ENCODE results near the gene RERE.
"Not testable (repeated sequence)": the region's sequence is repeated elsewhere in the genome, so short reads cannot be mapped to it uniquely, and the experiment has no call there.

The RERE gene

DNA sequence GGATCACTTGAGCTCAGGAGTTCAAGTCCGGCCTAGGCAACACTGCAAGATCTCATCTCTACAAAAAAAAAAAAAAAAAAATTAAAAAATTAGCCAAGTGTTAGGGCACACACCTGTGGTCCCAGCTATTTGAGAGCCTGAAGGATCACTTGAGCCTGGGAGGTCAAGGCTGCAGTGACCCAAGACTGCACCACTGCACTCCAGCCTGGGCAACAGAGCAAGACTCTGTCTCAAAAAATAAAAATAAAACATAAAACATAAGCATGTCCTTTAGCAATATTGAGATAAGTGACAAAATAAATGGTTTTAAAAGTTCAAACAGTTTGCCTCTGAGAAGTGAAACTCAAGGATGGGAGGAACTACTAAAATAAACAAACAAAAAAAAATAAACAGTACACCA, 101.2 kb downstream of the RERE start:
- DNase-seq (ENCODE audit: low read depth in 2 of 2): no peak

DNA sequence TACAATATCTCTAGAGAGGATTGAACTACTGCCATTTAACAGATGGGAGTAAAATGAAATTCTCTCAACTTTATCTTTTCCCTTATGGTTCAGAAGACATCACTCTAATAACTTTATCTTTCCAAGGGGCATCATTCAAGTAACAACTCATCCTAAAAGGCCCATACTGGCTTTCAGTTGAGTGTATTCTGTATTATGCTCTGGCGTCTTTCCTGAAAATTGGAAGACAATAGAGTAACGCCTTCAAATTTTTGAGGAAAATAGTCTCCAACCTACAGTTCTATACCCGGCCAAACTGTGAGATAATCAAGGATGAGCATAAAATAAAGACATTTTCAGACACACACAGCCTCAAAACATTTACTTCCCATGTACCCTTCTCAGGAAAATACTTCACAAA, 103.3 kb downstream of the RERE start:
- no peak for DNase-seq (ENCODE audit: low read depth in 2 of 2)

DNA sequence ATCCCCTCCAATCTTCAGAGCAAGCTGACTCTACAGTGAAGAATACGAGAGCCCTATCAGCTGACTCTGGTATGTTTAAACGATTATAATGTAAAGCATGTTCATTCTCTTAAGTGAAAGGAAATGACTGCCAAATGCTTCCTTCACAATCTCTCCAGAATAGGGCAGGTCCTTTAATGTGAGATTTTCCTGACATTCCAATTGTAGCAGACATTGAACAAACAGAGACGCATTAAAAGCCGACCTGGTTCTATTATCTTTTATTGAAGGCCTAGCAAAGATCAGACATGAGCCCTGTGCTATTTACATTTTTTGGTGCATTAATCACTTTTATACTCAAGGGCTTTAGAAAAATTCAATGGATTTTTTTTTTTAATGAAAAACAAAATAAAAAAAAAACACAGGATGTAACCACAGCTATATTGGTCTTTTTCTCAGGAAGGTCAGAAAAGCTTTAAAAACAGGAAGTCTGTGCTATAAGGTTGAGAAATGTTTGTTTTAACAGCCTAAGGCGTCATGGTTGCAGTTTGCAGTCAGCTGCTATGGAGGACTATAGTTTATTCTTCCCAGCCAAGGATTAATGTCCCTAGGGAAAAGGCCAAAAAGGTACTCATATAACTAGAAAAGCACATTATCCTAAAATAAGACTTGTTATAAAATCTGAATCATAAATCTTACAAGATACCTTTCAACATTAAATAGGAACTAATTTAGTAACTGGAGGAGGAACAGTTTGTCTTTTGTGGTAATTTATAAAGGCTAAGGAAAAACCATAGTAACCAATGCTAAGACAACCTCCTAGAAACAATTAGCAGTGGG, 104.8 kb downstream of the RERE start:
- no peak for DNase-seq (ENCODE audit: low read depth in 2 of 2)

DNA sequence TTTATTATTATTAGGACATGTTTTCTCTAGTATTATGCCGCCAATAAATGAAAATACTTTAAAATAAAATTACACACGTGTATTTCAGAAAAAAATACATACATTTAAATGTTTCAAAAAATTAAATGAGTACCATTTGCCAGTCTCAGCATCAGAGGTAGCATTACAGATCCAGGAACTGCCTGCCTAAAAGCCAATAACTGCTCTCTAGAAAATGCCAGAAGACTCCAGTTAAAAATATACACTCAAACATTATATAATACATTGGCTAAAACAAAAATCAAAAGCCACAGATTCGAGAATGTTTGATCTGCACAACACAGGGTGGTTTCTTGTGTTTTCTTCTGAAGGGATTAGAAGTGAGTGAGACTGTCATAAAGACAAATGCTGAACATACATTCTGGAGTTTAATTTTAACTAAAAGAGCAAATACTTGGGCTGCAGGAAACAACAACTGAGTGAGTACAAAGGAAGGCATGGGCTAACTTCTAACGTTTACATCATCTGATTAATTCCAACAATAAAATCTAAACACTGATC, 105.5 kb downstream of the RERE start:
- DNase-seq (ENCODE audit: low read depth in 2 of 2): no peak

DNA sequence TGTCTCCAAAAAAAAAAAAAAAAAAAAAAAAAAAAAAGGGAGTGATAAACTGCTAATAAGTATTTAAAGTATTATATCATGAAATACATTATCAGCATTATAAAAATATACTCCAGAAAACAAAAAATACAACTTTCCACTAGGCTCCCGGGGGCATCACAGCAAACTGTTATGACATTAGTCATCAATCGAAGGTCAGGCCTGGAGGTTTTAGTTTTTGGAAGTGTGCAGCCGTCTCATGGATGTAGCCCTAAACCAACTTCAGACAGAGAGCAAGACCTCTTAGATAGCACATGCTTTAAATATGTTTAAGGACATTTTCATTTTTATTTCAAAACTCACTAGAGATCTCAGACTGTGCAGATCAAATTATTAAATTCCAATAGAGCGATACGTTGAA, 106.3 kb downstream of the RERE start:
- DNase-seq (ENCODE audit: low read depth in 2 of 2): no peak

DNA sequence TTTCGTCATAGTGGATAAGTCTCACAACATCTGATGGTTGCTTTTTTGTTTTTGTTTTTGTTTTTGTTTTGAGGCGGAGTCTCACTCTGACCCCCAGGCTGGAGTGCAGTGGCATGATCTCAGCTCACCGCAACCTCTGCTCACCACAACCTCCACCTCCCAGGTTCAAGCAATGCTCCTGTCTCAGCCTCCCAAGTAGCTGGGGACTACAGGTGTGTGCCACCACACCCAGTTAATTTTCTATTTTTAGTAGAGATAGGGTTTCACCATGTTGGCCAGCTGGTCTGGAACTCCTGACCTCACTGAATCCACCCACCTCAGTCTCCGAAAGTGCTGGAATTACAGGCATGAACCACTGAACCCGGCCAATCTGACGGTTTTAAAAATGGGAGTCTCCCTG, 109.2 kb downstream of the RERE start:
- no peak for DNase-seq (ENCODE audit: low read depth in 2 of 2)

DNA sequence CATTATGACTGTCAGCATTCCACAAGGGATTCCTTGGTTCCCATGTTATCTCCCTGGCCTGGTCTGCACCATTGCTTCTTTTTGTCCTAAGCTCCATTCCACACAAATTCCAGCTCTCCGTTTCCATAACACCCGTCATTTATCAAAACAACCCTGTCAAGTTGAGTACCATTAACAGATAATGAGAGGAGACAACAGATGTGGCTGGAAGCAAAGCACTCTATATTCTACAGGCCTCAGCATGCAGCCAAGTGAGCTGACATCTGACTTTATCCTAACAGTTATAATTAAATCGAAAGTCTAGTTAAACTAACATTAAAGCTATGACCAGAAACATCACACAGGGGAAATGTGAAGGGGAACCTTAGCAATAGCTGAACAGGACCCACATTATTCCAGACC, 110.4 kb downstream of the RERE start:
- no peak for DNase-seq (ENCODE audit: low read depth in 2 of 2)

DNA sequence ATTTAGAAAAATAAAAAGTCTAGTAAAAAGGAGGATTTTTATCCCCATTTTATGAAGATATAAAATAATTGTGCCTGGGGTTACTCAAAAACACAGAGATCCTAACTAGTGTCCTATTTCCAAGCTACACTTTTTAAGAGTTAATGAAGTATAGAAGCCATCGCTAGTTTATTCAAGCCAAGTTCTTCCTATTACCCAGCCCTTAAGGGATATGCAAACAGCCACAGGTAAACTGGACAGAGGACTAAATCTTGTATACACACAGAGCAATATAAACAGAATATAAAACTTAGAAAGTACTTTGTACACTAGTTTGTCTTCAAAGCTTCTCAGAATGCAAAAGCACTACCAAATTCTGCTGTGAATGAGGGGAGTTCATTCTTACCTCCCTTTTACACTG, 111.1 kb downstream of the RERE start:
- no peak for DNase-seq (ENCODE audit: low read depth in 2 of 2)

DNA sequence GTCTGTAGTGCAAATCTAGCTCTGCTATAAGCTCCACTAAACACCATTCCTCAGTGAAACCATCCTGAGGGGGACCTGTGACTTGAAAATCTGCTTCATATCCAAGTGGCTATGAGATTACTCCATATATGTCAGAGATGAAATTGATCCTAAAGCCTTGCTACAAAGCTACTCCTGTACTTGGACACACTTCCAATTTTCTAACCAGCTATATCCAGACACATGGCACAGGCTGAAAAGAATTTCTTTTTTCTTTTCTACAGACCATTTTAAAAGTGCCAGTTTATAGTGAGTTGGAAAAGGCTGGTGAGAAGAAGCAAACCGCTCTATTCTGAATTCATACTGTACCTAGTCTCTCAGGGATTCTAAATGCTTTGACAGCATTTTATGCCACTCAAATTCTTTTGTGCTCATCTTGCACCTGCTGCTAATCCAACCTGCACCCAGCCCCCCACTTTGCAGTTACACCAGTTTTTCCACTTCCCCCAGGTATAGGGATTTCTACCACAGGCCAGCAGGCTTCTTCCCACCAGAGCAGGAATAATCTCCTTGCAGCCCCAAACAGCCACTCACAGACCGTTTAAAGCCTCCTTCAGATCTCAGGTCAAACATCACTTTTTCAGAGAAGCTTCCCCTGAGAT, 112.5 kb downstream of the RERE start:
- DNase-seq (ENCODE audit: low read depth in 2 of 2): no peak

DNA sequence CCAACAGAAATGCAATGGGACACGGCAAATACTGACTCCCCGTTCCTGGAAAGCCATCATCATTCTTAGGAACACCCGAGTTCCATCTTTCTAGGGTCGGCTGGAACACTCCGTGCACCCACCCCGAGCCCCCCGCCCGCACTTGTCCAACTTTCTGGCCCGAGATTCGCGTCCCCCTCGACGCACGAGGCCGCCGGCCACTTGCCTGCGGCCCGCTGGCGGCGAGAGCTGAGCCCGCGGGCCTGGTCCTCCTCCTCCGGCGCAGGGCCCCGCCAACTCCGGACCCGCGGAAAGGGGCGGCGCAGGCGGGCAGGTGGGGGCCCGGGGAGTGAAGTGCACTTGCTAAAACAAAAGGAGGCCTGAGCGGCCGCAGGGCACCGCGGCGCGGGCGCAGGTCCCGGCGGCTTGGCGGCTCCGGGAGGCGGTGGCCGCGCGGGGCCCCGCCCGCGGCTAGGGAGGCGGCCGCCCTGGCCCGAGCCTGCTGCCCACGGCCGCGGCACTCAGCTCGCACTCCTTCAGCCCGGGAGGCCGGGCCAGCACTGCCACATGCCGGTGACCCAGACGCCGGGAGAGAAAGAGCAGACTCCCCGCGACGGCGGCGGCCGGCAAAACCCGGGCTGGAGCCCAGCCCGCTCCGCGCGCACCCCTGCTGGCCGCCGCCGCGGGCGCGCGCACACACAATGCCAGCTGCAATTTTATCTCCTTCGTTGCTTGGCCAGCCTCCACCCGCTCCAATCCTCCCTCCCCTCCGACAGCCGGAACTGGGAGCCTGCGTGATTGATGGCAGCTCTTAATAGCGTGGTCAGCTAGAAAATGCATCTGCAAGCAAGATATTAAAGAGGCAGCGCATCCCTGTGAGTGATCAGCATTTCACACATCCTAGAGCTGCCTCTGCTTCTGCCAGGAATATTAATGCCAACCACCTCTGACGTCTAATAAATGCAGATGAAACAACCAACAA, 114.3 kb downstream of the RERE start:
- peak; percentile 44 to 50 for DNase-seq (ENCODE audit: low read depth in 2 of 2)

DNA sequence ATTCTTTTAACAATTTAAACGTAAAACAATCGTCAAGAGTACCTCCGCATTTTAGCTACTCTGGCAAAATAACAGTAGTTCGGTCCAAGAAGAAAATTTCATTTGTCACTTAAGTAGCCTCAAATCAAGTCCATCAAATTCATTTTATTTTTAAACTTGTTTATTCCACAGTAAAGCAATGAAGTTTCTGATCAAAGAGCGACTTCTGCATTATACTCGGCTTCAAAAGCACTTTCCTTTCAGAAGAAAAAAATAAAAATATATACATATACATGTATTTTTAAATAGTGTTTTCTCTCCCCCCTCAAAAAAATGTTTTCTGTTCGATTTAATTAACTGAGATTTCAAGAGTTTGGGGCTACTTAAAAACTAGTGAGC, 115.0 kb downstream of the RERE start:
- no peak for DNase-seq (ENCODE audit: low read depth in 2 of 2)

DNA sequence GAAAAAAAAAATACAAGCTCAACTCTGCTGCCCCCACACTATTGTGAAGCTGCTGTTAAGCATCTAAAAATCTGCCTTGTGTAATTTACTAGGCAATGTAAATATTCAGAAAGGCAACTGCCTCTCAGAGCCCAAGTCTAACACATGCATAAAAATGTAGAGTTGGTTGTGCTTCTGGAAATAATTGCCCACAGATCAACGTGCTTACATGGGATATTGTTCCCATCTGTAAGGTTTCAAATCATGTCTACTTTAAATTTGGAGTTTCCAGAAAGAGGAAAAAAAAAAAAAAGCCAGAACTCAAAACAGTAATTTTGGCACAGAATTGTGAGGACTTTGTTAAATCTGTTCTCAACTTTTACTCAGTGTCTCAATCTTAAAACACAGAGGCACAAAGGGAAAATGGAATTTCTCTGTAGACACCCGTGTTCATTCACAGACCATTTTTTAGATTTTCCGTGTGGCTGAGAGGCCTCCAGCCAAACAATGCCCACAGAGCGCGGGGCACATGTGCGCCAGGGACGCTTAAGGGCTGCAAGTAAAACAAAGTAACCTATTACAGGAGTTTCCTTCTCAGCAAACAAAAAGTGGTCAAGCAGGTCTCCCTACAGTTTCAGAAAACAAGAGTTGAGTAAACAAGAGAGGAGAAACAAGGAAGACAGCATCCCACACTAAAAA, 115.5 kb downstream of the RERE start:
- DNase-seq (ENCODE audit: low read depth in 2 of 2): no peak

DNA sequence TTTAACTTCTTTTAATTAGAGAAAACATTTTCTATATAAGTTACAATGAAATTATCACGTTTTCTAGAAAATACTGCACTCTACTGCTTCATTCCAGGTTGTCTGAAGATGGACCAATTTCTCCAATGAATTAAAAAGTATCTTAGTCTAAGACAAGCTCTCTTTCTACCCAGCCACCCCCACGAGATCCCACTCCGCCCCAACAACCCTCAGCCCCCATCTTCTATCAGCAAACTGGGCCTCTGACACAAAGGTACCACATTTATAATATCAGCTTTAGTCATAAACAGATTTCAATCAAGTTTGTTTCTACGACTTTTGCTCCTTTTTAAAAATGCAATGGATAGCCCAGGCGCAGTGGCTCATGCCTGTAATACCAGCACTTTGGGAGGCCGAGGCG, 117.8 kb downstream of the RERE start:
- DNase-seq (ENCODE audit: low read depth in 2 of 2): no peak

DNA sequence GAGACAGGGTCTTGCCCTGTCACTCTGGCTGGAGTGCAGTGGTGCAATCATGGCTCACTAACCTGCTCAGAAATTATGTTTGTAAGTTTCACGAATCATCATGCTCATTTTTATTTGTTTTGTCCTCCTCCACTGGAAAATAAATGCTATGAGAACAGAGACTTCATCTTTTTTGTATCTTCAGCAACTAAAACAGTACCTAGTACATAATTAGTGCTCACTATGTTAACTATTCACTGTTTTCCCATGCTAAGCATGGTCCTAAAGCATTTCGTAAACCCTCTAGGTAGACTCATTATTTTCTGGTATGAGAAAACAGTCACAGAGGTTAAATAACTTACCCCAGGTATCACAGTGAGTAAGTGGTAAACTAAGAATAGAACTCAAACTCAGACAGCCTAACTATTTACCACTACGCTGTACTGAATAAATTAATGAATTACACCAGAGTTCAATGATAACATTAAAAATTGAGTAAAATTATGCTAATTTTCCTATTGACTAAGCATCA, 118.4 kb downstream of the RERE start:
- DNase-seq (ENCODE audit: low read depth in 2 of 2): no peak

DNA sequence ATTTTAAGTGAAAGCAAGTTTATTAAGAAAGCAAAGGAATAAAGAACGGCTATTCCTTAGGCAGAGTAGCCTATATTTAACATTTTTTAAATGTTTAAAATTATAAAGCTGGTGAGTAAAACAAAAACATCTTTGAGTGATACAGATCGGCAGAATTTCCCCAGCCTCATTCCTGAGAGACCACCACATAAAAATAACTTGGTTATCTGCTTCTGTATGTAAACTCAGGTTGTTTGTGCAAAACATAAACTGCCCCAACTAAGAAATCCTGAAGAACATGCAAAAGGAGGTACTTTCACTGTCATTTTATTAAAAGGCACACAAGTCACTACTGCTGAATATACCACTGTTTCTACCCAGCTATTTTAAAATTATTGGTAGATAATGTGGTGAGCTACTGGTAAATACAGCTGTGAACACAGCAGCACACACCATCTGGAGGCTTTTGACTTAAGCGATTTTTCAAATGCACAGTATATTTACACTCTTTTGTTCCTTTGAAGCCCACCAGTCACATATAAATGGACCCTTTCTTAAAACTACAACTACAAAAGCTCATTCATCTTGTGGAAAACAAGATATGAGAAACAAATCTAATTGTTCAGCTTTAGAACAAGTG, 119.3 kb downstream of the RERE start:
- no peak for DNase-seq (ENCODE audit: low read depth in 2 of 2)

DNA sequence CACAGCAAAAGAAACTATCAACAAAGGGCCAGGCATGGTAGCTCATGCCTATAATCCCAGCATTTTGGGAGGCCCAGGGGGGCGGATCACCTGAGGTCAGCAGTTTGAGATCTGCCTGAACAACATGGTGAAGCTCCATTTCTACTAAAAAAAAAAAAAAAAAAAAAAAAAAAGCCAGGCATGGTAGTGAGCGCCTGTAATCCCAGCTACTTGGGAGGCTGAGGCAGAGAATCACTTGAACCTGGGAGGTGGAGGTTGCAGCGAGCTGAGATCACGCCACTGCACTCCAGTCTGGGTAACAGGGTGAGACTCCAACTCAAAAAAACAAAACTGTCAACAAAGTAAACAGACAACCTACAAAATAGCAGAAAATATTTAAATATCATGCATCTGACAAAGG, 122.0 kb downstream of the RERE start:
- DNase-seq (ENCODE audit: low read depth in 2 of 2): not testable (repeated sequence)

DNA sequence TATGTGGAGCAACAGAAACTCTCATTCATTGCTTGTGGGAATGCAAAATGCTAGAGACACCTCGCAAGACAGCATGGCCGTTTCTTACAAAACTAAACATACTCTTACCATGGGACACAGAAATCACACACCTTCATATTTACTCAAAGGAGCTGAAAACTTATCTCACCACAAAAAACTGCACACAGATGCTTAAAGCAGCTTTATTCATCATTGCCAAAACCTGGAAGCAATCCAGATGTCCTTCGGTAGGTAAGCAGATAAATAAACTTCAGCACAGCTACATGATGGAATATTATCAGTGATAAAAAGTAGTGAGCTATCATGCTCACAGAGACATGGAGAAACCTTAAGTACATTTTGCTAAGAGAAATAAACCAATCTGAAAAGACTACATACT, 124.3 kb downstream of the RERE start:
- no peak for DNase-seq (ENCODE audit: low read depth in 2 of 2)

DNA sequence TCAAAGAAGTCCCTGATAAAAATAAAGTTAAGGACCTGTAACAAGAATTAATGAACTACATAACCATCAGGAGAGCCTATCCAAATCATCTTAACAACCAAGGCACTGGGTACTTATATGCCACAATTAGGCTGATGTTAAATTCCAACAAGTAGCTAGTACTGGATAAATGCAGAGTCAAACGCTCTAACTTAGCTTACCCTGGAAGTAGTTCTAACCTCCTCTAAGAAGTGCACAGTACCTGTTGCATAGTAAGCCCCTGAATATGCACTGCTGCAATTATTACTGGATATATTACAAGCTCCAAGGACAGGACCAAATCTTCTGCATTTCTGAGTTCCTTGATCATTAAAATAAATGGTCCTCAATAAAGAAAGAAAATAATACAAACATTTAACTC, 125.8 kb downstream of the RERE start:
- no peak for DNase-seq (ENCODE audit: low read depth in 2 of 2)

DNA sequence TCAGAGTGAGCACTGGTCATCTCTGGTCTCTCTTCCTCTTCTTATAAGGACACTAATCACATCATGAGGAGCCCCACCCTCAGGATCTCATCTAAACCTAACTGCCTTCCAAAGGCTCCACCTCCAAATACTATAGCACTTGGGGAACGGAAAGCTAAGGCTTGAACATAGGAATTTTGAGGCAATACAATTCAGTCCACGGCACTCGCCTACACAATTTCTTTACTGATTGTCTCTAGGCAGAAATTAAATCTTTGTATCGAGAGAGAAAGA, 127.3 kb downstream of the RERE start:
- no peak for DNase-seq (ENCODE audit: low read depth in 2 of 2)

DNA sequence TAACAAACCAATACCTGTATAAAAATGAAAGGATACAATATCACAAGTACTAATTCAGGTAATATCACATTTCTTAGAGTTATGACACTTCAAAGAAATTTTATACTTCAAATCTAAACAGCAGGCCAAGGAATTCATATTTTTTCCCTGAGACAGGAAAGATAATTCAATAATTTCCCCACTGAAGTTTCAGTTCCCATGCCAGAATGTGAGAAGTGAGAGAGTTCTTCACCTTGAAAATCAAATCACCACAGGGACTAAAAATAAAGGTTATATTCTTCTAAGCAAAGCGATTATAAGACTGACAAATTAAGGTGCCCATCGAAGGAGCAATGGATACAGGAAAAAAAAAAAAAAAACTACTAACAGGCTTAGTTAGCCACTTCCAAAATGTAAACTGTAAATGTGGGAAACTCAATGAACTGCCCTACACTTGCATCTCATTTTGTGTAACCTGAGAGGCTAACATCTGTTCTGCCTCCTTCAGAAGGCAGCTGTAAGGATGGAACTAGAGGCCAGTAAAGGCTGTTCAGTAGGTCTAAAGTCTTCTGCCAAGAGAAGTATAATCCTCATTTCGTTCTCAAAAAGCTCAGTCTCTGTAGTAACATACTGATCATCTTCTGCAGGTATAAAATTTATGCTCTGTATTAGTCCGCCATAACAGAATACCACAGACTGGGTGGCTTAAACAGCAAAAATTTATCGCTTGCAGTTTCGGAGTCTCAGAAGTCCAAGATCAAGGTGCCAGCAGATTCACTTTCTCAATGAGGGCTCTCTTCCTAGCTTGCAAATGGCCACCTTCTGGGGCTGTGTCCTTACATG, 127.8 kb downstream of the RERE start:
- DNase-seq (ENCODE audit: low read depth in 2 of 2): no peak
